ENCODE measurements around the gene SAMD3.
"Not testable (repeated sequence)": the region's sequence is repeated elsewhere in the genome, so short reads cannot be mapped to it uniquely, and the experiment has no call there.

SAMD3 gene

GRCh38 chr6:130182466-130182865 is 40.3 kb downstream of the SAMD3 start:
- no peak overlapping the region for H3K27ac ChIP-seq (ENCODE audit: low read depth, low read length)
- no peaks in the 10 kb centered on the region for H3K27me3 ChIP-seq (ENCODE audit: low read length)
- H3K9ac ChIP-seq (ENCODE audit: low read length) = no peak overlapping the region
- H3K36me3 ChIP-seq (ENCODE audit: low read length) = no peaks in the 10 kb centered on the region
- no peak overlapping the region for H3K4me3 ChIP-seq (ENCODE audit: insufficient read depth, low read length, poor library complexity, severe bottlenecking)
- TF ChIP-seq EZH2phosphoT487 (conservative IDR thresholded peaks at IDR 0.05; ENCODE audit: low read length) = no peak
- no peak for TF ChIP-seq CTCF (IDR thresholded peaks at IDR 0.05; ENCODE audit: insufficient read depth, low read length, poor library complexity, severe bottlenecking)
- no peaks in the 10 kb centered on the region for H3K79me2 ChIP-seq (ENCODE audit: insufficient read depth, low read length)
- no peaks in the 10 kb centered on the region for H3F3A ChIP-seq (ENCODE audit: insufficient read depth)
- H3K9me2 ChIP-seq (replicated peaks; ENCODE audit: insufficient read depth, low read length) = no peaks in the 10 kb centered on the region
- no peak overlapping the region for H3K4me2 ChIP-seq (ENCODE audit: low read depth, low read length, poor library complexity, severe bottlenecking)
- H2AFZ ChIP-seq (ENCODE audit: low read depth, low read length, severe bottlenecking) = no peak overlapping the region
- no peaks in the 10 kb centered on the region for H4K20me1 ChIP-seq (ENCODE audit: low read depth, low read length)
- no peaks in the 10 kb centered on the region for H3K9me3 ChIP-seq (ENCODE audit: insufficient read depth, low read length)

GRCh38 chr6:130178692-130179091 is 44.1 kb downstream of the SAMD3 start:
- Histone ChIP-seq H3K27me3 (ENCODE audit: low read length) (no peaks in the 10 kb centered on the region), H4K20me1 (ENCODE audit: low read depth, low read length) (no peaks in the 10 kb centered on the region), H3K27ac (ENCODE audit: low read depth, low read length) (no peak overlapping the region), H3K9ac (ENCODE audit: low read length) (no peak overlapping the region), H3K4me2 (ENCODE audit: low read depth, low read length, poor library complexity, severe bottlenecking) (no peak overlapping the region), H3F3A (ENCODE audit: insufficient read depth) (no peaks in the 10 kb centered on the region), H3K4me3 (ENCODE audit: insufficient read depth, low read length, poor library complexity, severe bottlenecking) (no peak overlapping the region), H3K9me3 (ENCODE audit: insufficient read depth, low read length) (no peaks in the 10 kb centered on the region), H3K36me3 (ENCODE audit: low read length) (no peaks in the 10 kb centered on the region), H3K79me2 (ENCODE audit: insufficient read depth, low read length) (no peaks in the 10 kb centered on the region), H3K9me2 (replicated peaks; ENCODE audit: insufficient read depth, low read length) (no peaks in the 10 kb centered on the region), H2AFZ (ENCODE audit: low read depth, low read length, severe bottlenecking) (no peak overlapping the region)
- no peak for TF ChIP-seq EZH2phosphoT487 (conservative IDR thresholded peaks at IDR 0.05; ENCODE audit: low read length)

GRCh38 chr6:130176378-130176777 is 46.4 kb downstream of the SAMD3 start:
- H4K20me1 ChIP-seq (ENCODE audit: low read depth, low read length) = no peaks in the 10 kb centered on the region
- H3K9ac ChIP-seq (ENCODE audit: low read length) = no peak overlapping the region
- TF ChIP-seq EZH2phosphoT487 (conservative IDR thresholded peaks at IDR 0.05; ENCODE audit: low read length) (no peak), CTCF (IDR thresholded peaks at IDR 0.05; ENCODE audit: insufficient read depth, low read length, poor library complexity, severe bottlenecking) (no peak)
- H2AFZ ChIP-seq (ENCODE audit: low read depth, low read length, severe bottlenecking) = no peak overlapping the region
- H3K27me3 ChIP-seq (ENCODE audit: low read length) = no peaks in the 10 kb centered on the region
- no peaks in the 10 kb centered on the region for H3K9me3 ChIP-seq (ENCODE audit: insufficient read depth, low read length)
- no peak overlapping the region for H3K27ac ChIP-seq (ENCODE audit: low read depth, low read length)
- no peaks in the 10 kb centered on the region for H3F3A ChIP-seq (ENCODE audit: insufficient read depth)
- H3K36me3 ChIP-seq (ENCODE audit: low read length) = no peaks in the 10 kb centered on the region
- H3K79me2 ChIP-seq (ENCODE audit: insufficient read depth, low read length) = no peaks in the 10 kb centered on the region
- no peak overlapping the region for H3K4me2 ChIP-seq (ENCODE audit: low read depth, low read length, poor library complexity, severe bottlenecking)
- H3K4me3 ChIP-seq (ENCODE audit: insufficient read depth, low read length, poor library complexity, severe bottlenecking) = no peak overlapping the region
- H3K9me2 ChIP-seq (replicated peaks; ENCODE audit: insufficient read depth, low read length) = no peaks in the 10 kb centered on the region

- H3K36me3 ChIP-seq (ENCODE audit: low read length); H2AFZ ChIP-seq (ENCODE audit: low read depth, low read length, severe bottlenecking); H3K9ac ChIP-seq (ENCODE audit: low read length): not testable (repeated sequence)
These were observed 49.3 kb downstream of the SAMD3 start for GRCh38 chr6:130173377-130174004.

GRCh38 chr6:130170160-130170559 is 52.6 kb downstream of the SAMD3 start:
- H2AFZ ChIP-seq (ENCODE audit: low read depth, low read length, severe bottlenecking); H3K4me3 ChIP-seq (ENCODE audit: insufficient read depth, low read length, poor library complexity, severe bottlenecking); H3K9me2 ChIP-seq (replicated peaks; ENCODE audit: insufficient read depth, low read length); H3K4me2 ChIP-seq (ENCODE audit: low read depth, low read length, poor library complexity, severe bottlenecking); H3K9ac ChIP-seq (ENCODE audit: low read length); H3K27me3 ChIP-seq (ENCODE audit: low read length); H3K27ac ChIP-seq (ENCODE audit: low read depth, low read length); H4K20me1 ChIP-seq (ENCODE audit: low read depth, low read length); H3K79me2 ChIP-seq (ENCODE audit: insufficient read depth, low read length); H3K36me3 ChIP-seq (ENCODE audit: low read length); H3K9me3 ChIP-seq (ENCODE audit: insufficient read depth, low read length); H3F3A ChIP-seq (ENCODE audit: insufficient read depth): not testable (repeated sequence)

More at GRCh38 chr6:130173377-130174004, 49.3 kb downstream of the SAMD3 start:
- H3K9me2 ChIP-seq (replicated peaks; ENCODE audit: insufficient read depth, low read length); H4K20me1 ChIP-seq (ENCODE audit: low read depth, low read length); H3K79me2 ChIP-seq (ENCODE audit: insufficient read depth, low read length); H3K27ac ChIP-seq (ENCODE audit: low read depth, low read length); H3K4me2 ChIP-seq (ENCODE audit: low read depth, low read length, poor library complexity, severe bottlenecking); H3K27me3 ChIP-seq (ENCODE audit: low read length); H3K4me3 ChIP-seq (ENCODE audit: insufficient read depth, low read length, poor library complexity, severe bottlenecking); H3F3A ChIP-seq (ENCODE audit: insufficient read depth); H3K9me3 ChIP-seq (ENCODE audit: insufficient read depth, low read length): not testable (repeated sequence)

All from SU-DHL-6 (cell line).